Hindlimb muscle (tissue), 1 donor: ENCODE results near the gene CADPS. TPM values are rescaled to one million over a fixed set of nuclear protein-coding genes. Genes with fewer than 3 reads are reported as not detected.
A peak's percentile ranks its signal among the peaks of the same experiment; 100 is the strongest.

Experiments
- DNase-seq: peaks from one replicate; pipeline ENCODE4 v3.0.0-alpha.2; 2013
- polyA plus RNA-seq: library from polyadenylated mRNA; unstranded; fragments of 120-200 nt; gene quantifications from one replicate; pipeline ENCODE4 v1.2.1, GENCODE V29; 2013; ENCODE audit not compliant: insufficient read length

The CADPS gene
- polyA plus RNA-seq, 1 donor: 1.4 TPM

- no peak for DNase-seq
These were observed 142.9 kb downstream of the CADPS start for GRCh38 chr3:62732183-62732904.

DNA sequence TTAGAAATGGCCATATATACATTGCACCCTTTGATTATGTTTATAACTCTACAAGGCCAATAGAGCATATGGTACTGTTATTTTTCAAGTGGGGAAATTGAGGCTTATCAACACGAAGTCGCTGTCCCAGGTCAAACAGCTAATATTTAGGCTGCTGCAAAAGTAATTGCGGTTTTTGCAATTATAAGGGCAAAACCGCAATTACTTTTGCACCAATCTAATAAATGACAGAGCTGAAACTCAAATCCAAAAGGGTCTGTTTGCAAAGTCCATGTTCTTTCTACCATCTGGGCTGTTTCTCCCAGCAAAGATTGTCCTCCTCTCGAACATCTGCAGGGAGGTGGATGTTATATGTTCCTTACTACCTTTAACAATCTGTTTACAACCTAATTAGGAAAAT, 147.2 kb downstream of the CADPS start:
- no peak for DNase-seq

GRCh38 chr3:62727536-62727935, 147.7 kb downstream of the CADPS start:
- peak; percentile 18 for DNase-seq

DNA sequence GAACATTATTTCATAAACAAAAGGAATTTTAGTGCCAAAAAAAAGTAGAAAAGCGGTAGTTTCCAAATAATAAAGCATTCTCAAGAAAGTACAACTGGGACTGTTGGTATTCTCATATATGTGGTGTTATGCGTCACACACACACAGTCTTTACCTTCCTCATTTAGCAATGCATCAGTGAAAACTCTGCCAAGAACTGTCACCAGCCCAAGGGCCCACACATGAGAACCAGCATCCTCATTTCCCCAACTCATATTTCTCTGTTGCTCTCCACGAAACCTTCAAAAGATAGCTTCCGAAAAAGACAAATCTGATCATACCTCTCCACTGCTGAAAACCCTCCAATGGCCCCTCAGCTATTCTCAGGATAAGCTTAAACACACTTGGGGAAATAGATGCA, 150.7 kb downstream of the CADPS start:
- DNase-seq: no peak

DNA sequence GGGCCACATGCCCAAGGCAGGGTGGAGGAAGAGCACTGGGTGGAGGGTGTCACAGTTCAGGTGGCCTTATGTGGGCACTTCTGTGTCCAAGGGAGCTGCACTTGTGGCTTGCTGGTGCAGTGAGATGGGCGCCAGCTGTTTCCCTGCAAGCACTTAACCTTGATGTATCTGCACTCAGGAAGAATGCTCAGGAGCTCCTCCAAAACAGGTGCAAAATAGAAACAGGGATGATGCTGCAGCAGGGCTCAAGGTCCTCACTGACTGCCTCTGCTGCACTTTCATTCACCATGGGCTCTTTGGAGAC, 151.3 kb downstream of the CADPS start:
- DNase-seq: no peak

DNA sequence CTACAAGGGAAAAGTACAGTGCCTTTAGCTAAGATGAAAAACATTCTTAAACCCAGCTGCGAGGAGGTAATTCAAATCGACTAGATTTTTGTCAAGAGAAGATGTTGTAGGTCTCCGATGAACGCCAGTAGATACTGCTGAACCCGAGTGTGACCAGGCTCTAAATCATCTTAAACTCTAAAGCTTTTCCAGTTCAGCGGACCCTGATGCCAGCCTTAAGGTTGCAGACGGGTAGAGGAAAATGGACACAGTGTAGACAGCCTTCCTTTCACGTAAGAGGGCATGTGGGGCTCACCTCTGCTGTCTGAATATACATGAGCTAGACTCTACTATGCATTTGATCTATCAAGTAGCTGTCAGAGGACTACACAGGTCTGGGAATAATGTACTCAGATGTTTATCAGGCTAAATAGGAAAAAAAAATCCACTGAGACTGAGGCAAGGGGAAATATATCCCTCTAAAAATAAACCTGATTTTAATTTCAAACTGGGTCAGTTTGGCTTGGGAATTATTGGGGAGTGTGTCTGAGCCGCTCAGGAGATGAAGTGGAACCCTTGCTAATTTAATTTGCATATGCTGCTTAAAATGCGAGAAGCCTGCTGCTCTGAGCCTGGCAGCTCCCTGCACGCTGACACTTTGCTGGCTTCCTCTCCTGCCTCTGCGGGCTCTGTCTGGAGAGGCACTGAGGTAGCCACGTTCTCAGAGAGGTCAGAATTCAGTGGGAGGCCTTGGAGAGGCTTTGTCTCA, 151.9 kb downstream of the CADPS start:
- DNase-seq: no peak

DNA sequence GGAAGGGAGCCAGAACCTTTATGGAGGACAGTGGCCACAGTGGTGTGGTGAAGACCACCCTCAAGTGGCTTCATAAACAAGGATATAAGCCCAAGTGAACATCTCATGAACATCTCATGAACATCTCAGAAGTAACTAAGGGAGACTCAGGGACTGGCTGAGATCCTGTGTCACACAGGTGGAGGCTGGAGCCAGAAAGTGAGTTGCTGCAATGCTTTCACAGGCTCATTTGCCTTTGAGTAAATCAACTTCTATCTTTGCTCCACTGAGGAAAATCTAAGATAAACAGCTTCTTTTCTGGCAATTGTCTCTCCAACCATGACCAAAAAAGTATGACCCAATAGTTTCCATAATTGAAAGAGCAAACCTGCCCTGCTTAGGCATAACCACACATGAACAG, 152.9 kb downstream of the CADPS start:
- DNase-seq: no peak

GRCh38 chr3:62718515-62719320, 156.5 kb downstream of the CADPS start:
- DNase-seq: no peak

GRCh38 chr3:62718011-62718410, 157.2 kb downstream of the CADPS start:
- DNase-seq: no peak

DNA sequence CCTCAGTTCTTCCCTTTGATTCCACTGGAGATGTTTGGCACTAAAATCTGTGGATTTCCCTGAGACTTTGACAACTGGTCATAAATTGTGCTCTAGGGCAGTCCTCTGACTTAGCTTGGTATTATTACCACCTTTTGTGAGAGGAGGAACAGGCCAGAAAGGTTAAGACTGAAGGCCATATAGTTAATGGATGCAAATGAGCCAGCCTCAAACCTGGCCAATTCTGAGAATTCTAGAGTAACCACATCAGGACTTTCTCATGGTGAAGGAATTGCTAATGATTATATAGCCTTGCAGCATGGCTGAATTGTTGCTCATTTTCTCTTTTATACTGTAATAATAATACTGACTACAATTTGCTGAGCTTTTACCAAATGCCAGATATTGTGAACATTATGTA, 162.5 kb downstream of the CADPS start:
- DNase-seq: no peak

GRCh38 chr3:62710751-62711150, 164.5 kb downstream of the CADPS start:
- DNase-seq: no peak

- DNase-seq: peak; percentile 15
These were observed 166.4 kb downstream of the CADPS start for GRCh38 chr3:62708638-62709373.

DNA sequence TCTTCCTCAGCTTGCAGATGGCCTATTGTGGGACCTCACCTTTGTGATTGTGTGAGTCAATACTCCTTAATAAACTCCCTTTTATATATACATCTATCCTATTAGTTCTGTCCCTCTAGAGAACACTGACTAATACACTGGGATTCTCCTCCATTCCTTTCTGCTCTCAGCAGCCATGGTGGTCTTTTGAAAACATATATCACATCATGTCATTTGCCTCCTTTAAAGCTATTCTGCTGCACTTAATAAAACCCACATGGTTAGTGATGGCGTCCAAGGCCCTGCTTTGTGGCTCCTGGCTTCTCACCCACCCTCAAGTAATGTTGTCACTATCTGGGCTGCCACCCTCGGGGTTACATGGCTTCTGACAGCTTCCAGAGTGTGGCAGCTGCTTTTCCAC, 169.5 kb downstream of the CADPS start:
- no peak for DNase-seq

DNA sequence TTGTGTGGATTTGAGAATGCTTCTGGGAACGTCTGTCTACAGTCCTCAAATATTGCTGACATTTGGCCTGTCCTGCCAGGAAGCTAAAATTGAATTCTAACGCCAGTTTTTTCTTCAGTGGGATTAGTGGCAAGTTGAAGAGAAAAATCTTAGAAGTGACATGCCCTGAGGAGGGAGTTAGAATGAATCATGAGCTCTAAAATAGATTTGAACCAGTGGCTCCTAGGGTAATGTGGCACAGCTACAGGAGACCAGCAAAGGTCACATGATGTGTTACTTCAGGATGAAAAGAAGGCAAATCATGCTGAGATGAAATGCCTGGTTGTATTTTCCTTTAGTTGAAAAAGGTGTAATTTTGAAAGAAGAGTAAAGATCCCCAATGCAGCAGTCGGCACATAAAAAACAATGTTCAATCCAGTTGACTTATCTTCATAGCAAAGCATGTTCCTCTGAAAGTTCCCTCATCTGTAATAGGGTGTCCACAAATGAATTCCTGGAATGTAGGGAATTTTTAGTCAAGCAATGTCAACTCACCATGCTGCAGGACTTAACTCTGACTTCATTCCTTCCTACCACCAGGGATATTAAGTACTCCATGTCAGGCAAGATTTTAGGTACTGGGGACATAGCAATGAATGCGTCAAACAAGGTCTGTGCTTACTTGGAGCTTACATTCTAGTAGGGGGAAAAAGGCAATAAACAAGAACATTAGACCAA, 171.6 kb downstream of the CADPS start:
- no peak for DNase-seq

- DNase-seq: no peak
These were observed 174.9 kb downstream of the CADPS start for GRCh38 chr3:62700357-62700756.

DNA sequence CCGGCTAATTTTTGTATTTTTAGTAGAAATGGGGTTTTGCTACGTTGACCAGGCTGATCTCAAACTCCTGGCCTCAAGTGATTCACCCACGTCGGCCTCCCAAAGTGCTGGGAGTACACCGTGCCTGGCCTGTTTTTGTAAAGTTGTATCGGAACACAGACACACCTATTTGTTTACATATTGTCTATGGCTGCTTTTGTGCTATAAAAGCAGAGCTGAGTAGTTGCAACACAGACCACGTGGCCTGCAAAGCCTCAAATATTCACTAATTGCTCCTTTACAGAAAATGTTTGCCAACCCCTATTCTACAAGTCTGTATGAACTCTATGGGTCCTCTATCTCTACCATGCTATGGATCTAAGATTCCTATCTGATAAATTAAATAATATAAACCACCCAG, 175.5 kb downstream of the CADPS start:
- no peak for DNase-seq

GRCh38 chr3:62696011-62696410, 179.2 kb downstream of the CADPS start:
- DNase-seq: no peak

DNA sequence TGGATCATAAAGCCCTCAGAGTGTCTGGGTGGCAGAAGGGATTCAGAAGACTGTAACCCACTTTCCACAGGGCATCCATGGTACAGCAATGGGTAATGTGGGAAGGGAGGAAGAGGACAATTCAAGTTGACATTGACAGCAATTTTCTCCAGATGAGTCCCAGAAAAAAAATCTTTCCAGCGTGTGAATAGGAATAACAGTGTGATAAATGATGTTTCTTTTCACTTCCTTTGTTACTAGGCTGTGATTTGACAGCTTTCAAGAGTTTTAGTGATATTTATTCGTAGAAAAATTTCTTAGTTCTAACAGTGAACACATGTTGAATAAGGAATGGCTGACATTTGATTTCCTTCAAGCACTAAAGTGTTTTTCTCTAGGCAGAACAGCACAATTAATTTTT, 186.4 kb downstream of the CADPS start:
- DNase-seq: no peak

- DNase-seq: no peak
These were observed 187.2 kb downstream of the CADPS start for GRCh38 chr3:62688050-62688449.

DNA sequence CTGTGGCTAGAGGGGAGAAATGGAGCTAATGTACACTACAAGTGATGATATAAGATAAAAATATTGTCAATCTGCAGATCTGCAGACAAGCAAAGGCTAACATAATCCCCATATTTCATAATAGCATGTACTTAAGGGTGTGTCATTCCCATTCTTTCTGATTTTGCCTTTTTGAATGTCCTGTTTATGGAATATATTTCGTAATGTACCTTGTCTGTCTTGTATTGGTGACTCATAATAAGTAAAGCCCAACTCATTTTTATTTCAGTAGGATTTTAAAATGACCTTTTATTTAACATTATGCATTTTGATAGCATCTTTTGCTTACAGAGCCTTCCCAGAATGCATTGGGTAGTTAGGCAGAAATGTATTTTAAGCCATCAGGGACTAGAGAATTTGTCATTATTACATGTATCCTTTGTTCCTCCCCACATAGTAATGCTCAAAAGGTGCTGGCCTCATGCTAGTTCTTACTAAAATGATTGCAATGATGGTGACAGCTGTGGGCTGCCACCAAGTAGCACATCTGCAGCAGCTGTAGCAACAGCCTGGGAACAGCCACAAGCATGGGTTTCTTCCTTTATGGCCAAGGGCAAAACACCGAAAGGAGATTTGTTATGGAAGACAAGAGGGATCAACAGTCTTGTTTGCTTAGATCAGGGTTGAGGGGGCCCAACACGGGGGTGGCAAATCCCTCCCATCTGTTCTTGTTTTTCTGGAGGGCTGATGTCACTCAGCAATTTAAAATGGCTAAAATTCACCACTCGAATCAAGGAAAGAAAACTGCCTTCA, 188.5 kb downstream of the CADPS start:
- DNase-seq: no peak

DNA sequence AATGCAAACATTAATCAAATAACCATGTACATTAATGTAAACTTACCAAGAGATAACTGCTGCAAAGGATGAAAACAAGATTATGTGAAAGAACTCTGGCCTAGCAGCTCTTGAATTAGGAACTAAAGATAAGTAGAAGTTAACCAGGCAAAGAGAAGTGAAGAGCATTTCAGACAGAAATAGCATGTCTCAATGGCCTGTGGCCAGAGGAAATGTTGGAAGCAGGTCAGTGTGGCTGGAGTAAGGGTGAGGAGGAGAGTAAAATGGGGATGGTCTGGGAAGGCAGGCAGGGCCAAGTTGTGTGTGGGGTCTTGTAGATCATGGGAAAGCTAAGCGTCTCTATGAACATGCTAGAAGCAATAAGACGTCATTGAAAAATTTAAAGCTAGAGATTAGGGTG, 192.4 kb downstream of the CADPS start:
- no peak for DNase-seq
